G401 (cell line): ENCODE results near the gene KRT77. TPM values are rescaled to one million over a fixed set of nuclear protein-coding genes. Genes with fewer than 3 reads are reported as not detected.

Experiments
- DNase-seq: peaks from one replicate; pipeline ENCODE4 v3.0.0-alpha.2; 2015; ENCODE audit warnings: low spot score
- in situ Hi-C: cut with HindIII; loops from 2 replicates; pipeline ENCODE4 v1.10.0; 2016; ENCODE audit warnings: low sequenced_read_pairs, mixed read lengths
- total RNA-seq: library from RNA; depleted of rRNA; stranded (reverse); fragments of >200 nt; shearing (Covaris generic); gene quantifications from 2 replicates; pipeline ENCODE4 v1.2.3, GENCODE V29; 2014; rRNA removed

Gene KRT77
- total RNA-seq, 1 experiment from 2014 or later: not detected

GRCh38 chr12:52646613-52647012 is 56.7 kb downstream of the KRT77 start:
- in situ Hi-C loops: loop anchor here (10.0 kb wide), 1 partner anchor 58 kb away; the partner anchor contains the start of gene KRT77
- no peak for DNase-seq

GRCh38 chr12:52645982-52646381 is 57.3 kb downstream of the KRT77 start:
- no peak for DNase-seq
- in situ Hi-C loops: loop anchor here (10.0 kb wide), 1 partner anchor 59 kb away; the partner anchor contains the start of gene KRT77

GRCh38 chr12:52645120-52645761 is 58.1 kb downstream of the KRT77 start:
- DNase-seq: no peak

GRCh38 chr12:52644078-52644415 is 59.3 kb downstream of the KRT77 start:
- in situ Hi-C loops: loop anchor here (10.0 kb wide), 1 partner anchor 61 kb away; the partner anchor contains the start of gene KRT77
- no peak for DNase-seq

More at GRCh38 chr12:52645120-52645761, 58.1 kb downstream of the KRT77 start:
- in situ Hi-C loops: loop anchor here (10.0 kb wide), 1 partner anchor 60 kb away; the partner anchor contains the start of gene KRT77

- in situ Hi-C loops: loop anchor here (10.0 kb wide), 1 partner anchor 61 kb away; the partner anchor contains the start of gene KRT77
- no peak for DNase-seq
Observed at GRCh38 chr12:52643233-52644077, 59.9 kb downstream of the KRT77 start.

- no peak for DNase-seq
- in situ Hi-C loops: loop anchor here (10.0 kb wide), 1 partner anchor 63 kb away; the partner anchor contains the start of gene KRT77
Observed at GRCh38 chr12:52641468-52641867, 61.9 kb downstream of the KRT77 start.

Other genes starting within 250 kb of the KRT77 start
- gene KRT6C, start 229.7 kb downstream of the KRT77 start, total RNA-seq: not detected in 2 replicates
- gene KRT6A, start 210.3 kb downstream of the KRT77 start, total RNA-seq: not detected in 2 replicates
- gene KRT5, start 183.1 kb downstream of the KRT77 start, total RNA-seq: not detected in 2 replicates
- not detected in 2 replicates for gene KRT71, start 150.4 kb downstream of the KRT77 start, total RNA-seq
- gene KRT74, start 129.7 kb downstream of the KRT77 start, total RNA-seq: not detected in 2 replicates
- not detected in 2 replicates for gene KRT72, start 102.1 kb downstream of the KRT77 start, total RNA-seq
- gene KRT73, start 85.0 kb downstream of the KRT77 start, total RNA-seq: not detected in 2 replicates
- gene KRT2, start 51.3 kb downstream of the KRT77 start, total RNA-seq: not detected in 2 replicates
- gene KRT1, start 23.1 kb downstream of the KRT77 start, total RNA-seq: not detected in 2 replicates
- not detected in 2 replicates for gene KRT76, start 73.8 kb upstream of the KRT77 start, total RNA-seq
- not detected in 2 replicates for gene KRT3, start 92.6 kb upstream of the KRT77 start, total RNA-seq
- gene KRT4, start 110.6 kb upstream of the KRT77 start, total RNA-seq: not detected in 2 replicates
- gene KRT79, start 130.8 kb upstream of the KRT77 start, total RNA-seq: not detected in 2 replicates
- gene KRT78, start 145.5 kb upstream of the KRT77 start, total RNA-seq: 0.61 TPM in 1 of 2 replicates, not detected in the other
- gene KRT8, start 201.6 kb upstream of the KRT77 start, total RNA-seq: 3,912 and 3,929 TPM in 2 replicates
- gene KRT18, start 245.6 kb upstream of the KRT77 start, total RNA-seq: 843 and 873 TPM in 2 replicates